ENCODE results near the gene PHF5A. TPM values are rescaled to one million over a fixed set of nuclear protein-coding genes. Genes with fewer than 3 reads are reported as not detected.

Gene PHF5A
- total and polyA plus RNA-seq, 2 of the 8 experiments (the other 6 are each of a cell fraction or from before 2014, with no cell fraction given): 119 to 135 TPM

- Histone ChIP-seq H3K79me1 (ENCODE audit: low read depth, low read length) (peaks cover 5% of the 10 kb centered on the region), H2AK5ac (ENCODE audit: low read depth, low read length) (no peak overlapping the region), H3K27me3 (replicated peaks in 1 of 4; ENCODE audit: control insufficient read depth in 3 of 4, extremely low read depth in 1 of 4, insufficient read depth in 3 of 4, low read length in 3 of 4) (no peaks in the 10 kb centered on the region), H4K8ac (ENCODE audit: extremely low read depth, insufficient read depth, low read length) (peak overlapping the region; percentile 91), H3K9ac (replicated peaks in 1 of 4; ENCODE audit: extremely low read depth in 1 of 4, low read depth in 3 of 4, low read length in 3 of 4) (no peak overlapping the region), H4K5ac (ENCODE audit: insufficient read length, low read depth, low read length) (no peak overlapping the region), H3K27ac (ENCODE audit: low read depth, low read length) (no peak overlapping the region), H3K14ac (ENCODE audit: insufficient read length) (no peak overlapping the region), H2BK12ac (ENCODE audit: low read depth, low read length) (no peak overlapping the region), H3K18ac (ENCODE audit: extremely low read depth, low read length) (no peak overlapping the region), H3K4me1 (replicated peaks in 1 of 4; ENCODE audit: control insufficient read depth in 3 of 4, insufficient read depth in 4 of 4, low read length in 3 of 4) (no peaks in the 10 kb centered on the region; a peak in 1 of 7 replicates), H3K9me3 (ENCODE audit: insufficient read depth in 2 of 2, low read depth in 1 of 2, low read length in 1 of 2) (no peaks in the 10 kb centered on the region), H2AFZ (ENCODE audit: low read length) (no peak overlapping the region), H2BK120ac (replicated peaks; ENCODE audit: low read depth, low read length) (no peak overlapping the region), H4K20me1 (replicated peaks in 1 of 2; ENCODE audit: control insufficient read depth in 1 of 2, insufficient read depth in 2 of 2, low read length in 2 of 2) (peaks cover 0 to 2% of the 10 kb centered on the region in 2 experiments), H3K4ac (replicated peaks; ENCODE audit: insufficient read length, low read depth, low read length) (no peak overlapping the region), H3K56ac (replicated peaks; ENCODE audit: insufficient read length, low read depth, low read length) (no peak overlapping the region), H3K23ac (ENCODE audit: insufficient read length) (no peak overlapping the region), H4K91ac (replicated peaks; ENCODE audit: insufficient read length, low read length) (no peak overlapping the region), H3K79me2 (ENCODE audit: control insufficient read depth in 1 of 2, insufficient read depth in 2 of 2, low read length in 2 of 2) (no peaks in the 10 kb centered on the region), H3K36me3 (ENCODE audit: control insufficient read depth in 2 of 4, insufficient read depth in 4 of 4, low read length in 3 of 4) (peaks cover 0 to 9% (median 0%) of the 10 kb centered on the region in 4 experiments; a peak in 4 of 8 replicates), H2BK20ac (ENCODE audit: low read length) (no peak overlapping the region; the same call in 1 of the 2 replicates), H2BK5ac (ENCODE audit: low read depth, low read length) (no peak overlapping the region), H3K23me2 (ENCODE audit: low read depth, low read length) (no peaks in the 10 kb centered on the region), H2BK15ac (ENCODE audit: low read length) (no peak overlapping the region), H3K4me2 (ENCODE audit: insufficient read depth in 1 of 2, low read depth in 2 of 2, low read length in 2 of 2) (no peak overlapping the region), H3K4me3 (ENCODE audit: extremely low read depth in 1 of 4, insufficient read depth in 2 of 4, low read depth in 3 of 4, low read length in 4 of 4) (no peak overlapping the region)
- ChIA-PET POLR2A (ENCODE audit: partially characterized antibody) (interaction anchor here (0.6 to 2.9 kb wide), 9 partner anchors 10 to 145 kb away, joined by 3 to 21 read pairs (median 4); partner anchors contain the start of gene TOB2), CTCF (ENCODE audit: partially characterized antibody) (interaction anchor here (0.6 to 4.1 kb wide), 5 partner anchors 26 to 100 kb away, joined by 3 to 18 read pairs (median 3); no protein-coding TSS in a partner anchor)
- no peak for DNase-seq (ENCODE audit: low read depth in 1 of 2, low spot score in 2 of 2)
- 89% methylated on average over 10 of the region's 13 CpGs; no CpG with 5 or more reads in 1 of the 2 experiments for WGBS, 2 experiments (ENCODE audit: extremely low coverage in 1 of 2, insufficient coverage in 1 of 2, insufficient read length in 1 of 2, insufficient replicate concordance in 2 of 2, low coverage in 1 of 2, low lambda C conversion rate in 2 of 2, missing lambda C conversion rate in 1 of 2)
- FAIRE-seq: no peak
- TF ChIP-seq SRF (IDR thresholded peaks at IDR 0.05; ENCODE audit: low read depth, low read length): no peak
- no peak for TF ChIP-seq SAP30 (IDR thresholded peaks at IDR 0.05; ENCODE audit: insufficient read depth, insufficient replicate concordance, low read length)
- no peak for TF ChIP-seq MAX (IDR thresholded peaks at IDR 0.05)
- no peak for TF ChIP-seq CBX5 (IDR thresholded peaks at IDR 0.05; ENCODE audit: low read depth, low read length)
- no peak for TF ChIP-seq SUZ12 (IDR thresholded peaks at IDR 0.05; ENCODE audit: low read length)
- no peak for TF ChIP-seq CREB1 (IDR thresholded peaks at IDR 0.05)
- no peak for TF ChIP-seq KDM1A (IDR thresholded peaks at IDR 0.05; ENCODE audit: borderline replicate concordance, low read length)
- TF ChIP-seq NANOG (IDR thresholded peaks at IDR 0.05; ENCODE audit: insufficient read depth, low read depth, low read length, poor library complexity, severe bottlenecking): no peak
- no peak for TF ChIP-seq BACH1 (IDR thresholded peaks at IDR 0.05; ENCODE audit: low read length)
- TF ChIP-seq KDM5A (IDR thresholded peaks at IDR 0.05; ENCODE audit: low read length): no peak
- no peak for TF ChIP-seq SIX5 (IDR thresholded peaks at IDR 0.05; ENCODE audit: low read depth, low read length)
- no peak for TF ChIP-seq JUND (IDR thresholded peaks at IDR 0.05; ENCODE audit: low read length)
- no peak for TF ChIP-seq RXRA (IDR thresholded peaks at IDR 0.05; ENCODE audit: insufficient read depth, low read depth, low read length)
Observed at GRCh38 chr22:41429232-41429950, 39.1 kb downstream of the PHF5A start.

Measured in H1 (cell line).